NCI-H524 treated with DMSO at 0.1 percent for 48 hours (cell line): ENCODE results near the gene CTNNA2.
A peak's percentile ranks its signal among the peaks of the same experiment; 100 is the strongest.

Experiments
- DNase-seq: peaks from one replicate; lab custom pipeline; 2025; lab: John Stamatoyannopoulos, UW

The CTNNA2 gene

GRCh38 chr2:80396276-80396675 is 883.4 kb downstream of the CTNNA2 start:
- DNase-seq, result no peak

- DNase-seq, result no peak
Measured at GRCh38 chr2:80403081-80403480, 890.2 kb downstream of the CTNNA2 start.

- DNase-seq, result no peak
Measured at GRCh38 chr2:80407377-80407776, 894.5 kb downstream of the CTNNA2 start.

GRCh38 chr2:80410346-80410745 is 897.5 kb downstream of the CTNNA2 start:
- DNase-seq, result no peak

- DNase-seq, result no peak
Measured at GRCh38 chr2:80413136-80413535, 900.3 kb downstream of the CTNNA2 start.

GRCh38 chr2:80417737-80418136 is 904.9 kb downstream of the CTNNA2 start:
- no peak for DNase-seq

- DNase-seq, result no peak
Measured at GRCh38 chr2:80420530-80421208, 907.8 kb downstream of the CTNNA2 start.

- DNase-seq, result no peak
Measured at GRCh38 chr2:80429251-80429650, 916.4 kb downstream of the CTNNA2 start.

- DNase-seq, result no peak
Measured at GRCh38 chr2:80437959-80438358, 925.1 kb downstream of the CTNNA2 start.

- DNase-seq, result no peak
Measured at GRCh38 chr2:80438686-80439085, 925.8 kb downstream of the CTNNA2 start.

- DNase-seq, result peak; percentile 53
Measured at GRCh38 chr2:80454628-80455027, 941.8 kb downstream of the CTNNA2 start.

- DNase-seq, result no peak
Measured at GRCh38 chr2:80459028-80459427, 946.2 kb downstream of the CTNNA2 start.

GRCh38 chr2:80461505-80462197 is 948.8 kb downstream of the CTNNA2 start:
- DNase-seq, result no peak

- no peak for DNase-seq
Measured at GRCh38 chr2:80462654-80463053, 949.8 kb downstream of the CTNNA2 start.

- no peak for DNase-seq
Measured at GRCh38 chr2:80464275-80464674, 951.4 kb downstream of the CTNNA2 start.

- no peak for DNase-seq
Measured at GRCh38 chr2:80467262-80467811, 954.5 kb downstream of the CTNNA2 start.

- no peak for DNase-seq
Measured at GRCh38 chr2:80469428-80469827, 956.6 kb downstream of the CTNNA2 start.

- no peak for DNase-seq
Measured at GRCh38 chr2:80473069-80473468, 960.2 kb downstream of the CTNNA2 start.

GRCh38 chr2:80473796-80474195 is 960.9 kb downstream of the CTNNA2 start:
- no peak for DNase-seq

- DNase-seq, result no peak
Measured at GRCh38 chr2:80475970-80476369, 963.1 kb downstream of the CTNNA2 start.

GRCh38 chr2:80476535-80477117 is 963.8 kb downstream of the CTNNA2 start:
- no peak for DNase-seq

- DNase-seq, result no peak
Measured at GRCh38 chr2:80482276-80482675, 969.4 kb downstream of the CTNNA2 start.

GRCh38 chr2:80489717-80490116 is 976.9 kb downstream of the CTNNA2 start:
- no peak for DNase-seq
